ENCODE data around the gene ZCCHC7. TPM values are rescaled to one million over a fixed set of nuclear protein-coding genes. Genes with fewer than 3 reads are reported as not detected.

The ZCCHC7 gene
- total RNA-seq, 1 donor from 2014 or later, result 25.1 TPM

DNA sequence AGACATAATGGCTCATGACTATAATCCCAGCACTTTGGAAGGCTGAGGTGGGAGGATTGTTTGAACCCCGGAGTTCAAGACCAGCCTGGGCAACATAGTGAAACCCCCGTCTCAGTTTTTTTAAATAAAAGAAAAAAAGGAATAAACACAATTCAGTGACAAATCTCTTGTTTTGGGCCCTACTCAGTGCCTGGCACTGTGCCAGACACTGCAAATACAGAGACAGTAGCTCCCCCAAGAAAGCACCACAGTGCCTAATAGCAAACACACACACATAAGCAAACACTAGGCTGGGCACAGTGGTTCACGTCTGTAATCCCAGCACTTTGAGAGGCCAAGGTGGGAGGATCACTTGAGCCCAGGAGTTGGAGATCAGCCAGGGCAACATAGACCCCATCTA is 252.5 kb downstream of the ZCCHC7 start:
- Histone ChIP-seq H3K27ac (no peak overlapping the region), H3K9me3 (no peaks in the 10 kb centered on the region), H3K36me3 (no peaks in the 10 kb centered on the region), H3K4me3 (no peak overlapping the region), H3K4me1 (no peaks in the 10 kb centered on the region), H3K27me3 (no peaks in the 10 kb centered on the region)
- TF ChIP-seq, protein P1, sequence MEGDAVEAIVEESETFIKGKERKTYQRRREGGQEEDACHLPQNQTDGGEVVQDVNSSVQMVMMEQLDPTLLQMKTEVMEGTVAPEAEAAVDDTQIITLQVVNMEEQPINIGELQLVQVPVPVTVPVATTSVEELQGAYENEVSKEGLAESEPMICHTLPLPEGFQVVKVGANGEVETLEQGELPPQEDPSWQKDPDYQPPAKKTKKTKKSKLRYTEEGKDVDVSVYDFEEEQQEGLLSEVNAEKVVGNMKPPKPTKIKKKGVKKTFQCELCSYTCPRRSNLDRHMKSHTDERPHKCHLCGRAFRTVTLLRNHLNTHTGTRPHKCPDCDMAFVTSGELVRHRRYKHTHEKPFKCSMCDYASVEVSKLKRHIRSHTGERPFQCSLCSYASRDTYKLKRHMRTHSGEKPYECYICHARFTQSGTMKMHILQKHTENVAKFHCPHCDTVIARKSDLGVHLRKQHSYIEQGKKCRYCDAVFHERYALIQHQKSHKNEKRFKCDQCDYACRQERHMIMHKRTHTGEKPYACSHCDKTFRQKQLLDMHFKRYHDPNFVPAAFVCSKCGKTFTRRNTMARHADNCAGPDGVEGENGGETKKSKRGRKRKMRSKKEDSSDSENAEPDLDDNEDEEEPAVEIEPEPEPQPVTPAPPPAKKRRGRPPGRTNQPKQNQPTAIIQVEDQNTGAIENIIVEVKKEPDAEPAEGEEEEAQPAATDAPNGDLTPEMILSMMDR (IDR thresholded peaks at IDR 0.05), result no peak
- intact Hi-C loops (cut with DNase I), result no loop called here
- no peak for DNase-seq (ENCODE audit: low spot score in 2 of 2)

DNA sequence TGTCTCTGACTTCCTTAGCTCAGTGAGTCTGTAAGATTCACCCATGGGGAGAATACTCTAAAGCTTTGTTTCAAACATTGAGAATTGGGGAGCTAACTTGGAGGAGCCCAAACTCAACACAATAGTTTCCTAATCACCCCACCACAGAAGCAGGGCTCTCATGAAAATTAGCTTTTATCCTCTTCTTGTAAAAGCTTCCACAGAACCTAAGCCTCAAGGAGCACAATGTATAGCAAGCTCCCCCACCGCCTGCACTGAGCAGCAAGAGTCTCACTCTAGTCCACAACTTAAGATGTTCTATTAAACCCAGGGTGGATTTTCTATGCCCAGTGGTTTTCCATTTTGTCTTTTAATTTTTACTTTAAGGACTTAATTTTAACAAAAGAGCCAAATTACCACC is 253.2 kb downstream of the ZCCHC7 start:
- no peak overlapping the region for H3K4me3 ChIP-seq
- intact Hi-C loops (cut with DNase I), result no loop called here
- no peak for DNase-seq (ENCODE audit: low spot score in 2 of 2)
- no peaks in the 10 kb centered on the region for H3K9me3 ChIP-seq
- H3K4me1 ChIP-seq, result no peaks in the 10 kb centered on the region
- H3K27me3 ChIP-seq, result no peaks in the 10 kb centered on the region
- no peaks in the 10 kb centered on the region for H3K36me3 ChIP-seq
- H3K27ac ChIP-seq, result no peak overlapping the region
- TF ChIP-seq, protein P1 (IDR thresholded peaks at IDR 0.05), result no peak

DNA sequence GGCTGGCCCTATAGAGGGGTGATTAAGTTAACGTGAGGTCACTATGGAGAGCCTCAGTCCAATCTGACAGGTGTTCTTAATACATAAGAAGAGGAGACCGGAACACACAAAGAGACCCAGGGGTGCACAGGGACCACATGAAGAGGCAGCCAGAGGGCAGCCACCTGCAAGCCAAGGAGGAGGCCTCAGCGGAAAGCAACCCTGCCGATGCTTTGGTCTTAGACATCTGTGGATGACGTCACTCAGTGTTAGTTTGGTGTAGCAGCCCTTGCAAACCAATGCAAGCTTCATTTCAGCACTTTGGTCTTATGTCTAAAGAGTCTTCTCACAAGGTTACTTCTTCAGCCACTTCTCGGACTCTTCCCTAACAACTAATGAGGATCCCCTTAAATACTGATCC is 254.5 kb downstream of the ZCCHC7 start:
- Histone ChIP-seq H3K27ac (no peak overlapping the region), H3K36me3 (no peaks in the 10 kb centered on the region), H3K9me3 (no peaks in the 10 kb centered on the region), H3K4me3 (no peak overlapping the region), H3K4me1 (no peaks in the 10 kb centered on the region), H3K27me3 (no peaks in the 10 kb centered on the region)
- no peak for DNase-seq (ENCODE audit: low spot score in 2 of 2)
- intact Hi-C loops (cut with DNase I), result no loop called here
- TF ChIP-seq, protein P1 (IDR thresholded peaks at IDR 0.05), result no peak

DNA sequence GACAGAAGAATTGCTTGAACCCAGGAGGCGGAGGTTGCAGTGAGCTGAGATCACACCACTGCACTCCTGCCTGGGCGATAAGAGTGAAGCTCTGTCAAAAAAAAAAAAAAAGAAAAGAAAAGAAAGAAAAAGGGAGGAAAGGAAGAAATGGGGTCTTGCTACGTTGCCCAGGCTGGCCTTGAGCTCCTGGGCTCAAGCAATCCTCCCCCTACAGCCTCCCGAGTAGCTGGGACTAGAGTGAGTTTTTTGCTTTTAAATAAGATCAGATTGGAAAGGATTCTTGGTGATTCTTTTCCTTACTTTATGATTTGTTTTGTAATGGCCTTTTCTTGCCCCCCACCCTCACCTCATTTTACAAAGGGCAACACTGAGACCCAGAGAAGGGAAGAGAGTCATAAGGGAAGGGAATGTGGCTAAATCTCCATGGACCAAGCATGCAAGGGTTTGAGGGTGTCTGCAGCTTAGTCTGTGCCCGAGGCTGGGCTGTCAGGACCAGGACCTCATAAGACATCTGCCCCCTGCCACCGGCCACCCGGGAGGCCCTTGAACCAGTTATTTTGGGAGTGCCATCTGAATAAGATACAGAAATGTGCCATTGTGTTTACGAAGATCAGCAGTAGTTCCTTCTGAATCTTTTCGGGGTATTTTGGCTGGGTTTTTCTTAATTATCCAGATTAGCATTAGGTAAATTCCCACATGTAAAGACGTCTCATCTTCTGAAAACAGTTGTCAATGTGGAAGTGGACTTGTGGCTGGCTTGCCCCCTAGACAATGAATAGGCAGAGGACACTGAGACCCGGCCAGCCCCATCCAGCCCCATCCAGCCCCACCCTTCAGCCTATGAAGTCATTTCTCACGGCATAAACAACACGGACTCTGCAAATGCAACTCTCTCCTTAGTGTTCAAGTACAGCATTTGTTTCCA is 257.6 kb downstream of the ZCCHC7 start:
- no peak overlapping the region for H3K27ac ChIP-seq
- intact Hi-C loops (cut with DNase I), result no loop called here
- H3K4me3 ChIP-seq, result no peak overlapping the region
- TF ChIP-seq, protein P1 (IDR thresholded peaks at IDR 0.05), result no peak
- DNase-seq (ENCODE audit: low spot score in 2 of 2), result no peak
- H3K4me1 ChIP-seq, result no peaks in the 10 kb centered on the region
- H3K9me3 ChIP-seq, result no peaks in the 10 kb centered on the region
- H3K36me3 ChIP-seq, result no peaks in the 10 kb centered on the region
- H3K27me3 ChIP-seq, result no peaks in the 10 kb centered on the region

DNA sequence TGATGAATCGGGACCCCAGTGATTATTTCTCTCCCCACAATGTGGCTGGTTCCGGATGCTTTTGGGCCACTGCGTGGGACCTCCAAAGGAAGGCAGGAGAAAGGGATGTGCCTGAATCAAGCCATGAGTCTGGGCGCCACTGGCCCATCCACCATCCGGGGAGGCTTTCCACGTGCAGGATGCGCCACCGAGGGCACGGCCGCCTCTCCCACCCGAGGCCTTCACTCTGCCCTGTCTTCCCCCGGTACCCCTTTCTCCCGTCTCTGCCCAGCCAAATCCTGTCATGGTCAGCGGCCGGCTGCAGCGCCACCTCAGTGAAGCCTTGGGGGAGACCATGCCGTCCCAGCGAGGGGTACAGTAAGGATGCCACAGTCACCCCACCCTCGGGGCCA is 258.2 kb downstream of the ZCCHC7 start:
- H3K4me3 ChIP-seq, result no peak overlapping the region
- H3K4me1 ChIP-seq, result no peaks in the 10 kb centered on the region

More for the DNA sequence above, 258.2 kb downstream of the ZCCHC7 start:
- TF ChIP-seq, protein P1 (IDR thresholded peaks at IDR 0.05), result no peak
- intact Hi-C loops (cut with DNase I), result no loop called here
- Histone ChIP-seq H3K27ac (no peak overlapping the region), H3K9me3 (no peaks in the 10 kb centered on the region), H3K36me3 (no peaks in the 10 kb centered on the region), H3K27me3 (no peaks in the 10 kb centered on the region)
- DNase-seq (ENCODE audit: low spot score in 2 of 2), result no peak
